ENCODE data around the gene DAND5.
"Not testable (repeated sequence)": the region's sequence is repeated elsewhere in the genome, so short reads cannot be mapped to it uniquely, and the experiment has no call there.

Gene DAND5

DNA sequence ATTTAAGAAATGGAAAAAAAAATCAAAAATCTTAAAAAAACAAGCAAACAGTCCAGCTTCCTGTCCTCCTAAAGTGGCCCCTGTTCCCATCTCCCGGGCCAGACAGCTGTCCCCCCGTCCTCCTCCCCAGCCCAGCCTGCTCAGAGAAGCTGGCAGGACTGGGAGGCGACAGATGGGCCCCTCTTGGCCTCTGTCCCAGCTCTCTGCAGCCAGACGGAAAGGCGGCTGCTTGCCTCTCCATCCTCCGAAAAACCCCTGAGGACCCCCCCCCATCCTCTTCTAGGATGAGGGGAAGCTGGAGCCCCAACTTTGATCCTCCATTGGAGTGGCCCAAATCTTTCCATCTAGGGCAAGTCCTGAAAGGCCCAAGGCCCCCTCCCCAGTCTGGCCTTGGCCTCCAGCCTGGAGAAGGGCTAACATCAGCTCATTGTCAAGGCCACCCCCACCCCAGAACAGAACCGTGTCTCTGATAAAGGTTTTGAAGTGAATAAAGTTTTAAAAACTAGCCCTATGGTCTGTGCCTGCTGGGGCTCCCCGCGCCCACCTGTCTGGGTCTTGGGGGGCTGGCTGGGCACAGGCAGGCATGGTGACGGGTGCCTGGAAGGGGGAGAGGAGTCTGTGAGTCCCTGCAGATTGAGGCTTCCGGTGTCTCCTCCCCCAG is 16.1 kb upstream of the DAND5 start:
- peak overlapping the region; percentile 80 to 81 for H3K27ac ChIP-seq
- TF ChIP-seq, protein P1, sequence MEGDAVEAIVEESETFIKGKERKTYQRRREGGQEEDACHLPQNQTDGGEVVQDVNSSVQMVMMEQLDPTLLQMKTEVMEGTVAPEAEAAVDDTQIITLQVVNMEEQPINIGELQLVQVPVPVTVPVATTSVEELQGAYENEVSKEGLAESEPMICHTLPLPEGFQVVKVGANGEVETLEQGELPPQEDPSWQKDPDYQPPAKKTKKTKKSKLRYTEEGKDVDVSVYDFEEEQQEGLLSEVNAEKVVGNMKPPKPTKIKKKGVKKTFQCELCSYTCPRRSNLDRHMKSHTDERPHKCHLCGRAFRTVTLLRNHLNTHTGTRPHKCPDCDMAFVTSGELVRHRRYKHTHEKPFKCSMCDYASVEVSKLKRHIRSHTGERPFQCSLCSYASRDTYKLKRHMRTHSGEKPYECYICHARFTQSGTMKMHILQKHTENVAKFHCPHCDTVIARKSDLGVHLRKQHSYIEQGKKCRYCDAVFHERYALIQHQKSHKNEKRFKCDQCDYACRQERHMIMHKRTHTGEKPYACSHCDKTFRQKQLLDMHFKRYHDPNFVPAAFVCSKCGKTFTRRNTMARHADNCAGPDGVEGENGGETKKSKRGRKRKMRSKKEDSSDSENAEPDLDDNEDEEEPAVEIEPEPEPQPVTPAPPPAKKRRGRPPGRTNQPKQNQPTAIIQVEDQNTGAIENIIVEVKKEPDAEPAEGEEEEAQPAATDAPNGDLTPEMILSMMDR (IDR thresholded peaks at IDR 0.05), result no peak
- H3K4me3 ChIP-seq, result no peak overlapping the region
- no peak for DNase-seq (ENCODE audit: low spot score)

DNA sequence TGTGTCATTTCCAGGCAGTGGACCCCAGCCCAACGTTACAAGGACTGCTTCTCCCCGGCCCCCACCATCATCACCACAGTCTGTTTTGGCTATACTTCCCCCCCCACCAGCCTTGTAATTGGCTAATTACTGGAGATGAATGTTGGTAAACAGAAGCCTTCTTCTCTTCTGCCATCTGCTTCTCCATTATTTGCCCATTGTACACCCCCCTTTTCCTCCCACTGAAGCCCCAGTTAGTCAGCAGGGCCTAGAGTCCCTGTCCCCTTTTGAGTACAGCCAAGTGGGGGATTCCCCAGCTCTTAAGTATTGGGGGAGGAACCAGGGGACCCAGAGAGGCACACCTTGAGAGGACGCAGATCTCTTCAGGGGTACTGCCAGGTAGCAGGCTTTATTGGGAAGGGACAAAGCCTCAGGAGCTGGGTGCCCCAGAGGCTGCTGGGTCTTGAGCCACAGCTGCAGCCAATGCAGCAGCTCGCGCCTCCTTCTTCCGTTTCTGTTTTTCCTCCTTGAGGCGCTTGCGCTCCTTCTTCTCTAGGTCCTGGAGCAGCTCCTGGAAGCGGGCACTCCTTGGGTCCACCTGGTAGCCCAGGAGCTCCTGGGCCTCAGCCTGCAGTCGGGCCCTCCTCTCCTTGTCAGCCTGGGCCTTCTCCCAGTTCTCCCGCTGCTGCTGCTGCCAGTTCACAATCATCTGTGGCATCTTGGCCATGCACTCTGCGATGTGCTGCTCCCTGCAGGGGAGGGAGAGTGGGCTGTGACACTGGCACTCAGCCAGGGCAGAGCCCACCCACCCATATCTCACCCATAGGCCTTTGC is 15.4 kb upstream of the DAND5 start:
- no peak for DNase-seq (ENCODE audit: low spot score)
- TF ChIP-seq, protein P1 (IDR thresholded peaks at IDR 0.05), result no peak
- Histone ChIP-seq H3K4me3 (no peak overlapping the region), H3K27ac (peak overlapping the region; percentile 80 to 81)

DNA sequence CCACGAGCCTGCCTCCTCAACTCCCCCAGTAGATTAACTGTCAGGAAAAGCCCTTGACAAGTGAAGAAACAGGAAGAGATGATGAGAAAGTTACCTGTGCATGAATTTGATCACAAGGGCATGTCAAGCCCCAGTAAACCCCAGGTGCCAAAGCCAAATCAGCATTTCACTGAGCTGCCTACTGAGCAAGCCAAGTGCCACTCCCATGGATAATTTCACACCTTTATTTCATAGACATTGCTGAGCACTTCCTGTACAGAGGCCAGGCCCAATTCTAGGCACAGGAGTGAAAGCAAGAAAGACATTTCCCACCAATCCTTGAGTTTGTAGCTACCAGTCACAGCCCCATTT is 14.8 kb upstream of the DAND5 start:
- no peak overlapping the region for H3K4me3 ChIP-seq
- no peak overlapping the region for H3K27ac ChIP-seq
- TF ChIP-seq, protein P1 (IDR thresholded peaks at IDR 0.05), result no peak
- DNase-seq (ENCODE audit: low spot score), result no peak

DNA sequence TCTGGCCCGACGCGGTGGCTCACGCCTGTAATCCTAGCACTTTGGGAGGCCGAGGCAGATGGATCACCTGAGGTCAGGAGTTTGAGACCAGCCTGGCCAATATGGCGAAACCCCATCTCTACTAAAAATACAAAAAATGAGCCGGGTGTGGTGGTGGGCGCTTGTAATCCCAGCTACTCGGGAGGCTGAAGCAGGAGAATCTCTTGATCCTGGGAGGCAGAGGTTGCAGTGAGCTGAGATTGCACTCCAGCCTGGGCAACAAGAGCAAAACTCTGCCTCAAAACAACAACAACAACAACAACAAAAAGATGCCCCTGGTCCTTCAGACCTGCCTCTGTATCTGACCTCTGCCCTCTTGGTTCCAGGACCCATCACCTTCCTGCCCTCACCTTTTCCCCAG is 13.8 kb upstream of the DAND5 start:
- H3K27ac ChIP-seq; DNase-seq (ENCODE audit: low spot score): not testable (repeated sequence)
- H3K4me3 ChIP-seq, result peak overlapping the region; percentile 92

DNA sequence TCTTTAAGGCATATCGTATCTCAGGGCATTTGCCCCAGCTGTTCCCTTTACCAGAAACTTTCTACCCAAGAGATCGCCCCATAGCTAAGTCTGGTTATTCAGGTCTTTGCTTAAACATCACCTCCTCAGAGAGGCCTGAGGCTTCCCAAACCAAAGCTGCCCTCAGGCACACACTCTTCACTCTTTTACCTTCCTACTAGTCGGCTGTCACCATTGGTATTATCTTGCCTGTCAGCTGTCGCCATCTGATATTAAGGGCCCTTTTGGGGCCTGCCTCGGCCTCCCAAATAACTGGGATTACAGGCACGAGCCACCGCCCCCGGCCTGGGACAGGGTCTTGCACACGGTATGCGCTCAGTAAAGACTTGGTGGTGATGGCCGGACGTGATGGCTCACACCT is 13.4 kb upstream of the DAND5 start:
- TF ChIP-seq, protein P1 (IDR thresholded peaks at IDR 0.05), result no peak
- Histone ChIP-seq H3K4me3 (peak overlapping the region; percentile 92), H3K27ac (peak overlapping the region; percentile 60 to 87)
- DNase-seq (ENCODE audit: low spot score), result no peak

DNA sequence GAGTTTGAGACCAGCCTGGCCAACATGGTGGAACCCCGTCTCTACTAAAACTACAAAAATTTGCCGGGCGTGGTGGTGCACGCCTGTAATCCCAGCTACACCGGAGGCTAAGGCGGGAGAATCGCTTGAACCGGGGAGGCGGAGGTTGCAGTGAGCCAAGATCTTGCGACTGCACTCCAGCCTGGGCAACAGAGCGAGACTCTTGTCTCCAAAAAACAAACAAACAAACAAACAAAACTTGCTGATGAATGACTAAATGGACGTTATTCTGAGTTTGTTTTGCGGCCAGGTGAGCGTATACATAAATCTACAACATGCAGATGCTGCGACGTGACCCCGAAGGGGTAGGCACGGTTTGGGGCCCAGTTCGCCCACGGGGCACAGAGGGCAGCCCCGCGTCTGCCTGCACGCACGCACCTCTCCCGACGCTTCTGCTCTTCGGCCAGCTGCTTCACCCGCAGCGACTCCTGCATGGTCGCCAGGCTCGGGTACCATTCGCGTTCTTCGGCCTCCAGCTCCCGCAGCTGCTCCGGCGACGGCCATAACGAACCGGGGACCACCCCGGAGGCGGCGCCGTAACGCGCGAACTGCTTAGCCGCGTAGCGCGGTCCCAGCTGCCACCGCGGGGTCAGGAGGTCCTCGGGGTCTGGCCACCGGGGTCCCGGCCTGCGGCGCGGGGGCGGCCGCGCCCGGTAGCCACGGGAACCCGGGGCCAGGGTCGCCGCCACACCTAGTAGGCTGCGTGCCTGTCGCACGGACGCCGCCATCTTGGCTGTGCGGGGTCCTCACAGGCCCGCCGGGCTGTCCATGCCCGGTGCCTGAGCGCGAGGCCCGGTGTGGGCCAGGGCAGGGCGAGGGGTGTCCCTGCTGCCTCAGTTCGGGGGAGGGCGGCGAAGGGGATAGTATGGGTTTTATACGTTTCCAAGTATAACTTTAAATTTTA is 12.7 kb upstream of the DAND5 start, which contains the start of gene GADD45GIP1:
TSS of gene GADD45GIP1 (minus strand) at position 778 of the 943 bp plus-strand sequence. CDS start at position 767, 11 bp downstream.
- peak; percentile 81 for DNase-seq (ENCODE audit: low spot score)
- TF ChIP-seq, protein P1 (IDR thresholded peaks at IDR 0.05), result no peak
- Histone ChIP-seq H3K4me3 (peak within 1 kb of the TSS; percentile 92), H3K27ac (peak within 1 kb of the TSS; percentile 60 to 87)

DNA sequence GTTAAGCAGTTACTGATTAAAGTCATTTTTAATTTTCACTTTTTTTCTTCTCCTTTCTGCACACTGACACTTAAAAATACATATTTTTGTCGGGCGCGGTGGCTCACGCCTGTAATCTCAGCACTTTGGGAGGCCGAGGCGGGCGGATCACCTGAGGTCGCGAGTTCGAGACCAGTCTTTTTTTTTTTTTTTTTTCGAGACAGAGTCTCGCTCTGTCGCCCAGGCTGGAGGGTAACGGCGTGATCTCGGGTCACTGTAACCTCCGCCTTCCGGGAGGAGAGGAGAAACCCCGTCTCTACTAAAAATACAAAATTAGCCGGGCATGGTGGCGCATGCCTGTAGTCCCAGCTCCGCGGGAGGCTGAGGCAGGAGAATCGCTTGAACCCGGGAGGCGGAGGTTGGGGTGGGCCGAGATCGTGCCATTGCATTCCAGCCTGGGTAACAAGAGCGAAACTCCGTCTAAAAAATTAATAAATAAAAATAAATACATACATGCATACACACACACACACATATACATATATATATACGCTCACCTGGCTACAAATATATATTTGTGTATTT is 11.9 kb upstream of the DAND5 start:
- not testable (repeated sequence) for DNase-seq (ENCODE audit: low spot score)
- Histone ChIP-seq H3K4me3 (peak overlapping the region; percentile 92), H3K27ac (peak overlapping the region; percentile 60 to 87)
